Calu3 (cell line): Measurements from ENCODE around the gene YIPF3. TPM values are rescaled to one million over a fixed set of nuclear protein-coding genes. Genes with fewer than 3 reads are reported as not detected.

Source experiments
- BruUV-seq: library from RNA; stranded (reverse); fragments of 400-500 nt; replicated peaks from 2 replicates; lab custom pipeline; 2021; lab: Mats Ljungman, UMichigan
- CTCF ChIA-PET: fragments of 300-600 bp; sonication (Branson Sonifier 250); formaldehyde crosslinking; loops from one replicate; lab custom pipeline; 2022; ENCODE audit warnings: antibody characterized with exemption; lab: Charles Lee
- DNase-seq: peaks from one replicate; pipeline ENCODE4 v3.0.0; 2022
- H3K27ac Mint-ChIP-seq: one replicate; pipeline ENCODE4 v1.8.0; 2022; ENCODE audit warnings: mixed read lengths; ENCODE audit not compliant: unreplicated experiment
- H3K27me3 Mint-ChIP-seq: one replicate; pipeline ENCODE4 v1.8.0; 2022; ENCODE audit warnings: mixed read lengths; ENCODE audit not compliant: unreplicated experiment
- H3K36me3 Mint-ChIP-seq: one replicate; pipeline ENCODE4 v1.8.0; 2022; ENCODE audit warnings: mild to moderate bottlenecking, moderate library complexity, mixed read lengths; ENCODE audit not compliant: insufficient read depth, unreplicated experiment
- H3K4me1 Mint-ChIP-seq: one replicate; pipeline ENCODE4 v1.8.0; 2022; ENCODE audit warnings: mild to moderate bottlenecking, low read depth, mixed read lengths; ENCODE audit not compliant: unreplicated experiment
- H3K4me3 Mint-ChIP-seq: one replicate; pipeline ENCODE4 v1.8.0; 2022; ENCODE audit warnings: mild to moderate bottlenecking, low read depth, moderate library complexity, mixed read lengths; ENCODE audit not compliant: unreplicated experiment
- H3K9me3 Mint-ChIP-seq: one replicate; pipeline ENCODE4 v1.8.0; 2022; ENCODE audit warnings: low read depth, mixed read lengths; ENCODE audit not compliant: unreplicated experiment
- intact Hi-C: fragments of 100-400 bp; cut with micrococcal nuclease; formaldehyde crosslinking; loops from one replicate; pipeline ENCODE4 v1.10.0; 2022; ENCODE audit not compliant: unreplicated experiment
- total RNA-seq: library from RNA; stranded (reverse); gene quantifications from 2 replicates; pipeline ENCODE4 v1.2.3, GENCODE V29; 2022
- TF ChIP-seq, protein P1 (sequence below): fragments of 200-600 bp; IDR thresholded peaks from one replicate; pipeline ENCODE4 v1.8.0; 2022; ENCODE audit warnings: antibody characterized with exemption; ENCODE audit not compliant: unreplicated experiment

Gene YIPF3
- total RNA-seq, 1 experiment from 2014 or later = 127 TPM

DNA sequence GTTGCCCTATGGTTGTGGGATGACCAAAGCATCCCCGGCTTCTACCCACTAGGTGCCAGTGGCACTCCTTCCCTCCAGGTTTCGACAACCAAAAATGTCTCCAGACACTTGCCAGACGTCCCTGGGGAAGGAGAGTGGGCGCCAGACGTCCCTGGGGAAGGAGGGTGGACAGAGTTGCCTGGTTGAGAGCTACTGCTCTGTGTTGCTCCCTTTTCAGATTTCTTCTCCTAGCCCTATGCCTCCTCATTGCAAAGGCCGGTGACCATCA lies 19.7 kb downstream of the YIPF3 start:
- no peak overlapping the region for H3K4me3 Mint-ChIP-seq
- H3K27me3 Mint-ChIP-seq = no peaks in the 10 kb centered on the region
- no peak for DNase-seq
- CTCF ChIA-PET = interaction anchor here (0.9 to 1.7 kb wide), 8 partner anchors 10 to 234 kb away, joined by 3 to 12 read pairs (median 4); partner anchors contain the start of genes DLK2, LRRC73 and TJAP1
- H3K4me1 Mint-ChIP-seq = peaks cover 40% of the 10 kb centered on the region
- TF ChIP-seq, protein P1, sequence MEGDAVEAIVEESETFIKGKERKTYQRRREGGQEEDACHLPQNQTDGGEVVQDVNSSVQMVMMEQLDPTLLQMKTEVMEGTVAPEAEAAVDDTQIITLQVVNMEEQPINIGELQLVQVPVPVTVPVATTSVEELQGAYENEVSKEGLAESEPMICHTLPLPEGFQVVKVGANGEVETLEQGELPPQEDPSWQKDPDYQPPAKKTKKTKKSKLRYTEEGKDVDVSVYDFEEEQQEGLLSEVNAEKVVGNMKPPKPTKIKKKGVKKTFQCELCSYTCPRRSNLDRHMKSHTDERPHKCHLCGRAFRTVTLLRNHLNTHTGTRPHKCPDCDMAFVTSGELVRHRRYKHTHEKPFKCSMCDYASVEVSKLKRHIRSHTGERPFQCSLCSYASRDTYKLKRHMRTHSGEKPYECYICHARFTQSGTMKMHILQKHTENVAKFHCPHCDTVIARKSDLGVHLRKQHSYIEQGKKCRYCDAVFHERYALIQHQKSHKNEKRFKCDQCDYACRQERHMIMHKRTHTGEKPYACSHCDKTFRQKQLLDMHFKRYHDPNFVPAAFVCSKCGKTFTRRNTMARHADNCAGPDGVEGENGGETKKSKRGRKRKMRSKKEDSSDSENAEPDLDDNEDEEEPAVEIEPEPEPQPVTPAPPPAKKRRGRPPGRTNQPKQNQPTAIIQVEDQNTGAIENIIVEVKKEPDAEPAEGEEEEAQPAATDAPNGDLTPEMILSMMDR = no peak
- no TSS peak for BruUV-seq
- no peaks in the 10 kb centered on the region for H3K9me3 Mint-ChIP-seq
- peaks cover 46% of the 10 kb centered on the region for H3K36me3 Mint-ChIP-seq
- H3K27ac Mint-ChIP-seq = no peak overlapping the region
- intact Hi-C loops = loop anchor here (2.0 kb wide), 1 partner anchor 60 kb away; no protein-coding TSS in a partner anchor

- TF ChIP-seq, protein P1 = peak; percentile 89
- no peak overlapping the region for H3K27ac Mint-ChIP-seq
- intact Hi-C loops = loop anchor here (1.0 to 2.0 kb wide), 2 partner anchors 60 to 110 kb away; no protein-coding TSS in a partner anchor
- peaks cover 42% of the 10 kb centered on the region for H3K36me3 Mint-ChIP-seq
- DNase-seq = peak; percentile 75
- H3K9me3 Mint-ChIP-seq = no peaks in the 10 kb centered on the region
- H3K4me1 Mint-ChIP-seq = peaks cover 42% of the 10 kb centered on the region
- no peak overlapping the region for H3K4me3 Mint-ChIP-seq
- no TSS peak for BruUV-seq
- no peaks in the 10 kb centered on the region for H3K27me3 Mint-ChIP-seq
- CTCF ChIA-PET = interaction anchor here (0.6 to 1.7 kb wide), 15 partner anchors 9 to 314 kb away, joined by 3 to 12 read pairs (median 4); partner anchors contain the start of genes CUL9, DLK2, DNPH1 and LRRC73
These were observed 20.2 kb downstream of the YIPF3 start for GRCh38 chr6:43496370-43497128.

DNA sequence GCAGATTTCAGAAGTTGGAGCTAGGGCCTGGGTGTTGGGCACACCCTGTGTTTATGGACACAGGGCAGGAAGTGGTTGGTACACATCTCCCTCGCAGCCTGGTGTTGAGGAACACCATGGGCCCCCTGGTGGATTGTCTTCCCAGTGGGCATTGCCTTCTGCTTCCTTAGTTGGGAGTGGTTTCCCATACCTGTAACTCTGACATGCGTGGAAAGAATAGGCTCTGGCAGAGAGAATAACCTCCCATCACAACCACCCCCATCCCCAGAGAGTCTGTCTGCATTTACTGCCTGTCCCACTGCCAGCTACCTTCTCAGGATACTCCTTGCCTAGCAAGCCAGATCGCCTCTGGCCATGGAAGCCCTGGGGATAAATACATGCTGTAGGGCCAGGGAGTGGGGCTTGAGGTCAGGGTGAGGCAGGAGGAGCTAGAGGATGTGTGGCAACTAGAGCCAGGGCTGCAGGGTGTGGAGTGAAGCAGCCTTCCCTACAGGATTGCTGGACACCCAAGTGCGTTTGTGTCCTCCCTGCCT lies 21.3 kb downstream of the YIPF3 start:
- H3K36me3 Mint-ChIP-seq = peaks cover 33% of the 10 kb centered on the region
- TF ChIP-seq, protein P1 = peak; percentile 37
- peak; percentile 51 for DNase-seq
- intact Hi-C loops = no loop called here
- no peak overlapping the region for H3K4me3 Mint-ChIP-seq
- peaks cover 42% of the 10 kb centered on the region for H3K4me1 Mint-ChIP-seq
- no peaks in the 10 kb centered on the region for H3K9me3 Mint-ChIP-seq
- no peak overlapping the region for H3K27ac Mint-ChIP-seq
- CTCF ChIA-PET = interaction anchor here (1.0 to 2.2 kb wide), 9 partner anchors 8 to 266 kb away, joined by 3 to 12 read pairs (median 3); partner anchors contain the start of genes DLK2, DNPH1 and TJAP1
- no TSS peak for BruUV-seq
- no peaks in the 10 kb centered on the region for H3K27me3 Mint-ChIP-seq

DNA sequence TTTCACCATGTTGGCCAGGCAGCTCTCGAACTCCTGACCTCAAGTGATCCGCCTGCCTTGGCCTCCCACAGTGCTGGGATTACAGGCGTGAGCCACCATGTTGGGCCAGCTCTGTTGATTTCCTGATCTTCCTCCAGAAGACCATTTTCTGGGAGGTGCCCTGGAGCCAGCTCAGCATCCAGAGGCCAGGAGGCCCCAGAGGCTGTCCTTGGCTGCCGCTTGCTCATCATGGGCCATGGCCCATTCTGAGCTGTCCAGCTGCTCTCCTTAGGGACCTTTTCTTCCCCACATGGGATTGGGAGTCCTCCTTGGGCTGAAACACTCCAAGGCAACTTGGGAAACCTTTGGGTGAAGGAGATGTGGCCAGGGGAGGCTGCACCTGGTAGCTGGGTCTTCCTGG lies 22.0 kb downstream of the YIPF3 start:
- CTCF ChIA-PET = interaction anchor here (1.0 to 2.2 kb wide), 4 partner anchors 10 to 24 kb away, joined by 3 to 7 read pairs (median 3); partner anchors contain the start of gene TJAP1
- H3K36me3 Mint-ChIP-seq = peaks cover 28% of the 10 kb centered on the region
- BruUV-seq = no TSS peak
- intact Hi-C loops = no loop called here
- TF ChIP-seq, protein P1 = no peak
- no peak overlapping the region for H3K4me3 Mint-ChIP-seq
- H3K27ac Mint-ChIP-seq = no peak overlapping the region
- H3K4me1 Mint-ChIP-seq = peaks cover 42% of the 10 kb centered on the region
- no peaks in the 10 kb centered on the region for H3K9me3 Mint-ChIP-seq
- DNase-seq = no peak
- H3K27me3 Mint-ChIP-seq = no peaks in the 10 kb centered on the region
